Mucosa of stomach (tissue), 1 donor: ENCODE results near the gene IKBIP.

Source experiments
- H3K27me3 ChIP-seq: one replicate; pipeline ENCODE4 v1.7.0; 2013; ENCODE audit warnings: mild to moderate bottlenecking, low read length; ENCODE audit not compliant: control insufficient read depth, insufficient read depth
- H3K36me3 ChIP-seq: one replicate; pipeline ENCODE4 v1.7.0; 2013; ENCODE audit warnings: low read length; ENCODE audit not compliant: control insufficient read depth, insufficient read depth
- H3K4me1 ChIP-seq: one replicate; pipeline ENCODE4 v1.7.0; 2013; ENCODE audit warnings: mild to moderate bottlenecking, low read length; ENCODE audit not compliant: control insufficient read depth, insufficient read depth
- H3K4me3 ChIP-seq: one replicate; pipeline ENCODE4 v1.7.0; 2013; ENCODE audit warnings: low read length
- H3K9ac ChIP-seq: one replicate; pipeline ENCODE4 v1.7.0; 2013; ENCODE audit warnings: mild to moderate bottlenecking, low read length, moderate library complexity
- H3K9me3 ChIP-seq: one replicate; pipeline ENCODE4 v1.7.0; 2013; ENCODE audit warnings: mild to moderate bottlenecking, low read length, moderate library complexity; ENCODE audit not compliant: control insufficient read depth
- donor health status: Pancreatic carcinoma.

IKBIP gene, protein sequence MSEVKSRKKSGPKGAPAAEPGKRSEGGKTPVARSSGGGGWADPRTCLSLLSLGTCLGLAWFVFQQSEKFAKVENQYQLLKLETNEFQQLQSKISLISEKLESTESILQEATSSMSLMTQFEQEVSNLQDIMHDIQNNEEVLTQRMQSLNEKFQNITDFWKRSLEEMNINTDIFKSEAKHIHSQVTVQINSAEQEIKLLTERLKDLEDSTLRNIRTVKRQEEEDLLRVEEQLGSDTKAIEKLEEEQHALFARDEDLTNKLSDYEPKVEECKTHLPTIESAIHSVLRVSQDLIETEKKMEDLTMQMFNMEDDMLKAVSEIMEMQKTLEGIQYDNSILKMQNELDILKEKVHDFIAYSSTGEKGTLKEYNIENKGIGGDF

DNA sequence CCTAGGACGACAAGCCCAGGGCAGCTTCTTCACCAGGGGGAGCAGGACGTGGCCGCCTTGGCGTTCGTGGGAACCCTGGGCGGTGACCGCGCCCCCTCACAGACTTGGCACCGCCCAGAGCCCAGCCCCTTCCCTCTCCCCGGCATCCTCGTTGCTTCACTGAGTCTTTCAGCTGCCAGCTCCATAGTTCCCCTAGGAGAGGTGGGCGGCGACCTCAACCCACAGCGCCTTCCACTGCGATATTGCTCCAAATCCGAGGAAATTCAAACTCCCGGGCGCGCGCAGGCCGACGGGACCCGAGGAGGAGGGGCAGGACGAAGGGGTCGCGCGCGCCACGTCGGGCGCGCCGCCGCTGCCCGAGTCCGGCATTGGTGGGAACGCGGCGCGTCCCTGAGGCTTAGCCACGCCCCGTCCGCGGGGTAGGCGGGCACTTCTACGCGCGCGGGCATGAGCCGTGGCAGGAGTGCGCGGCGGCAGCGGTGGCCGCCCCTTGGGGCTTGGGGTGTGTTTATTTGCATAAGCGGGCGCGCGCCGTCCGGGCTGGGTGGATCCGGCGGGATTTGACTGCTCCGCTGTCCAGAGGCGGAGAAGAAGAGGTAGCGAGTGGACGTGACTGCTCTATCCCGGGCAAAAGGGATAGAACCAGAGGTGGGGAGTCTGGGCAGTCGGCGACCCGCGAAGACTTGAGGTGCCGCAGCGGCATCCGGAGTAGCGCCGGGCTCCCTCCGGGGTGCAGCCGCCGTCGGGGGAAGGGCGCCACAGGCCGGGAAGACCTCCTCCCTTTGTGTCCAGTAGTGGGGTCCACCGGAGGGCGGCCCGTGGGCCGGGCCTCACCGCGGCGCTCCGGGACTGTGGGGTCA, at the start of gene IKBIP, which contains the start of gene APAF1:
TSS of gene IKBIP (minus strand) at position 77 of the 860 bp plus-strand sequence. CDS start 87 bp downstream, outside the sequence.
TSS of gene APAF1 (plus strand) at position 579 of the 860 bp plus-strand sequence. CDS start 3,070 bp downstream, outside the sequence.
- peak within 1 kb of the TSS; percentile 91 for H3K4me3 ChIP-seq
- no peaks in the 10 kb centered on the region for H3K27me3 ChIP-seq
- peak within 1 kb of the TSS; percentile 94 for H3K9ac ChIP-seq
- peaks cover 3% of the 10 kb centered on the region for H3K36me3 ChIP-seq
- no peaks in the 10 kb centered on the region for H3K9me3 ChIP-seq
- no peaks in the 10 kb centered on the region for H3K4me1 ChIP-seq

DNA sequence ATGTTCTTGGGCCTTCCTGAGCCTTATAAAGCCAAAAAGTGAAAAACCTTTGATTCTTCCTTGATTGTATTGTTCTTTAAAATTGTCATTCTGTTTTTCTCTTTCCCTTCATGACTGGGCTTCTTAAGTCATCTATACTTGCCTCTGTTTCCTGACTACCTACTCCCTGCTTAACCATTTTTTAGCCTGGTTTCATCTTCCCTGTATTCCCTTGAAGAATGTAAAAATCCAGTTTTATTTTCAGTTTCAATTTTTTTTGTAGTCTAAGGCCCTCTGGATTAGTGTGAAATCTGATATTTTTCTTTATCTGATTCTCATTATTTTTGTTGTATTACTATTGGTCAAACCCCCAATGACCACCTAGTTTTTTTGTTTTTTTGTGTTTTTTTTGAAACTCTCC, 46.8 kb upstream of the IKBIP start:
- H3K9ac ChIP-seq: no peak overlapping the region
- no peaks in the 10 kb centered on the region for H3K36me3 ChIP-seq
- H3K27me3 ChIP-seq: no peaks in the 10 kb centered on the region
- no peaks in the 10 kb centered on the region for H3K4me1 ChIP-seq
- H3K9me3 ChIP-seq: no peaks in the 10 kb centered on the region
- no peak overlapping the region for H3K4me3 ChIP-seq

DNA sequence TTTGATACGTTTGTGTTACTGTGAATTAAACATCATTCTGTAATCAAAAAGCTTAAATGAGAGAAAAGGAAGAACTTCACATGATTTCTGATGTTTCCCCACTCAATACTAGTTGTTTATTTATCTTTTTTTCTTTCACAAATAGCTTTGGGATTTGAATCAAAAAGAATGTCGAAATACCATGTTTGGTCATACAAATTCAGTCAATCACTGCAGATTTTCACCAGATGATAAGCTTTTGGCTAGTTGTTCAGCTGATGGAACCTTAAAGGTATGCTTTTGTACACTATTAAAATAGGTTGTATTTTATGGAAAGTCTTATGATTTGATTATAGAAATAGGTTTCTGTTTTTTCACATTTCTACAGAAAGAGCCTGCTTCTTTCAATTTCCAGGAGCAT, 42.0 kb upstream of the IKBIP start:
- H3K9ac ChIP-seq: no peak overlapping the region
- H3K36me3 ChIP-seq: no peaks in the 10 kb centered on the region
- no peaks in the 10 kb centered on the region for H3K4me1 ChIP-seq
- no peak overlapping the region for H3K4me3 ChIP-seq
- no peaks in the 10 kb centered on the region for H3K9me3 ChIP-seq
- no peaks in the 10 kb centered on the region for H3K27me3 ChIP-seq

DNA sequence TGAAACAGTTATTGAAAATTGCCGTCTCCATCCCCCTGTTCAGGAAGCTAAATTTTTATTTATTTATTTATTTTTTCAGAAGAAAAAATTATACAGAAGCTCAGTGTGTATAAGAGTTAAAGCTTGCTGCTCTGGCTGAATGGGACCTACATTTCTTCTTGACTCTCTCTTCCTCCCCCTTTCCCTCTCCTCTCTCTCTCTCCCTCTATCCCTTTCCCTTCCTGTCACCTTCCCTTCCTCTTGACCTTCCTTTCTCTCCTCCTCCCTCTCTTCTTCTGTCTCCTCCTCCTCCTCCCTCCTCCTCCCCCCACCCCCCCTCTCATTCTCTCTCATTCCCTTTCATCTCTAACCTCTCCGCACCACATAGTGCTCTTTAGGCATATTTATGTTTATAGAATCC, 39.6 kb upstream of the IKBIP start:
- H3K36me3 ChIP-seq: no peaks in the 10 kb centered on the region
- H3K27me3 ChIP-seq: no peaks in the 10 kb centered on the region
- no peaks in the 10 kb centered on the region for H3K9me3 ChIP-seq
- H3K9ac ChIP-seq: no peak overlapping the region
- no peaks in the 10 kb centered on the region for H3K4me1 ChIP-seq
- H3K4me3 ChIP-seq: no peak overlapping the region

DNA sequence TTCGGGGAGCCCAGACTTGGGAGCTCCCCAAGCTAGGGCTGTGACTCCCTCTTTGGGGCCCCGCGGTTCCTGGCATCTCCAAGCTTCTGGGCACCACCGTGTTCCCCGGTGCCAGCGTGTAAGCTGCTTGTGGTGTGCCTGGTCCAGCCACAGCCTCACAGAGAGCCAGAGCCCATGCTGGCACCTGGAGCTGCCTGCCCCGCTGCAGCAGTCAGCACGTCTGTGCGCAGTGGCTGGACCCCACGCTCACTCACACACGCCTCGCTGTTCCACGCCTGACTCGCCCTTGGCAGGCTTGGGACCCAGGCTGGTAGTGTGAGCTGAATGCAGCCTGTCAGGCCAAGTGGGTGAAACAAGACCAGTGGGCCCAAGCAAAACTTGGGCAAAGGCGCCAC, 35.0 kb upstream of the IKBIP start:
- Histone ChIP-seq H3K4me1 (no peaks in the 10 kb centered on the region), H3K9ac (no peak overlapping the region), H3K4me3 (no peak overlapping the region), H3K9me3 (no peaks in the 10 kb centered on the region), H3K27me3 (no peaks in the 10 kb centered on the region), H3K36me3 (no peaks in the 10 kb centered on the region)

DNA sequence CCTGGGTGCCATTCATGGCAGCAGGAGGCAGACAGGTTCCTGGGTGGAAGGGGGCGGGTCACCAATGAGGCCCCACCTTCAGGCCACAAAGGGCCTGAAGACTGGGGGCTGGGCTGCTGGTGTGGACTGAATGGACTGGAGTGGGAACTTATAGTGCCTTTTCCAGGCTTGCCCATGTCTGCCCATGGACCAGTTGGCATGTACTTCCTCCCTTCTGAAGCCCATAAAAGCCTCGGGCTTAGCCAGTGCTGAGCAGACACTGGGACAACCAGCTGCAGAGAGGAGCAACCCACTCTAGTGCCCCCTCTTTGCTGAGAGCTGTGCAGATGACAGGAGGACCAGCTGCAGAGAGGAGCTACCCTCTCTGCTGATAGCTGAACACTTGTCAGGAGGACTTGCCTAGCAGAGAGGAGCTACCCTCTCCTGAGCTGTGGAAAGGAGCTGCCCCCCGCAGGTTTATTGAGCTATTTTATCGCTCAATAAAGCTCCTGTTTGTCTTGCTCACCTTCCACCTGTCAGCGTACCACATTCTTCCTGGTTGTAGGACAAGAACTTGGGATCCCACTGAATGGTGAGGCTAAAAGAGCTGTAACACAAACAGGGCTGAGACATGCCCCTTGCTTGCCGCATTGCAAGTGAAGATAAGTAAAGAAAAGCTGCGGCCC, 34.5 kb upstream of the IKBIP start:
- Histone ChIP-seq H3K36me3 (no peaks in the 10 kb centered on the region), H3K4me1 (no peaks in the 10 kb centered on the region), H3K9me3 (no peaks in the 10 kb centered on the region), H3K4me3 (no peak overlapping the region), H3K9ac (no peak overlapping the region), H3K27me3 (no peaks in the 10 kb centered on the region)

DNA sequence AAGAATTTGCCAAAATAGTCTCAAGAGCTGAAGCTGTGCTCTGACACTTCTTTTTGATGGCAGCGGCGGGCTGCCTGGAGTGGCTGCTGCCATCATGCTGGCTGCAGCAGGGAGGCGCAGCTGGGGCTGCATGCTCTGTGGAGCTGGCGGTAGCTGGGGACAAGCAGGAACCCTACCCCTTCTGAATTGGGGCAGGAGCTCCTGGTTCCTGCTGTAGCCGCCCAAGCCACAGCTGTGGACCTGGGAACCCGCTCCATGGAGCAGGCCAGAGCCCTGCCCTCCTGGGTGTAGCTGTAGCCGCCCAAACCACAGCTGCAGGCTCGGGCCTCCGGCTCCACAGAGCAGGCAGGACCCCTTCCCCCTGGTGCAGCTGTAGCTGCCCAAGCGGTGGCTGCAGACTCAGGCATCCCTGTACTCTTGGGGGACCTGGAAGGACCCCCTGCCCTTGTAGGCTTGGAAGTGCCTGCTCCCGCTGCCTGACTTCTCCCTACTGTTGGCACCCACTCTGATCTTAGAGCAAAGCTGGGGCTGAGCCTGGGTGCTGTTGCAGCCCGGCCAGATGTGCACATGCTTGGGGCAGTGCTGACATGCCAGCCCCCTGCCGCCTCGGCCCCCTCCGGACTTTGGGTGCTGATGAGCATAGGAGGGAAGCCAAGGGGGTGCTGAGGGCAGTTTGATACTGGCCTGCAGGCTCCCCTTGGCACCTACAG, 33.8 kb upstream of the IKBIP start:
- Histone ChIP-seq H3K9me3 (no peaks in the 10 kb centered on the region), H3K4me3 (no peak overlapping the region), H3K36me3 (no peaks in the 10 kb centered on the region), H3K27me3 (no peaks in the 10 kb centered on the region), H3K4me1 (no peaks in the 10 kb centered on the region), H3K9ac (no peak overlapping the region)

DNA sequence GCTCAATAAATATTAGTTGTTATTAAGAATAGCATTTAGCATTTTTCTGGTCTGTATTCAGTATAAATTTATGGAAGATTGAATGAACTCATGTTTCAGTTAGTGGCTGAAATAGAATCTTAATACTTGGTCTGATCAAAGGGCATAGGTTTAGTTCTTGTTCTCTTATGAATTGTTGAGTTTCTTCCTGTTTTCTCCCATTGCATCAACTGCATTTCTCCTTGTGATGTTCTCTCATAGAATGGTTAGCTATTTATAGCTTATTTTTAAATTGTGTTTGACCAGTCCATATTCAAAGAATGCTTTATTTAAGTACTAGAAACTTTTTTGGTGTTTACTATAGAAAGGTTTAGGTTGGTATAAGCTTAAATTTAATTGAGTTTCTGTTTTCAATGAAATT, 30.3 kb upstream of the IKBIP start:
- H3K4me3 ChIP-seq: no peak overlapping the region
- no peaks in the 10 kb centered on the region for H3K36me3 ChIP-seq

DNA sequence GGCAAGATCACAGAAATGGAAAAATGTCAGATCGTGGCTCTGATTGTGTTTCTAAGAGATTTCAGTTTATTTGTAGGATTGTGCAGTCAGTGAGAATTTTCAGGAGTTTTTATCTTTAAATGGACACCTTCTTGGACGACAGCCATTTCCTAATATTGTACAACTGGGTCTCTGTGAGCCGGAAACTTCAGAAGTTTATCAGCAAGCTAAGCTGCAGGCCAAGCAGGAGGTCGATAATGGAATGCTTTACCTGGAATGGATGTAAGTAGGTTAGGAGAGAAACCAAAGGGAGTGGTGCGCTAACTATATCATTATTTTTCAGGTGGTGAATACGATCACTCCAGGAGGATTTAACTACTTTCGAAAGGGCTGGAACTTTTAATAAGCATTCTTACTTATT, 26.9 kb upstream of the IKBIP start:
- no peaks in the 10 kb centered on the region for H3K9me3 ChIP-seq
- no peak overlapping the region for H3K9ac ChIP-seq
- H3K27me3 ChIP-seq: no peaks in the 10 kb centered on the region
- H3K4me1 ChIP-seq: peaks cover 5% of the 10 kb centered on the region
- no peak overlapping the region for H3K4me3 ChIP-seq
- no peaks in the 10 kb centered on the region for H3K36me3 ChIP-seq

More for the DNA sequence above, 30.3 kb upstream of the IKBIP start:
- Histone ChIP-seq H3K9ac (no peak overlapping the region), H3K27me3 (no peaks in the 10 kb centered on the region), H3K4me1 (peaks cover 5% of the 10 kb centered on the region), H3K9me3 (no peaks in the 10 kb centered on the region)

DNA sequence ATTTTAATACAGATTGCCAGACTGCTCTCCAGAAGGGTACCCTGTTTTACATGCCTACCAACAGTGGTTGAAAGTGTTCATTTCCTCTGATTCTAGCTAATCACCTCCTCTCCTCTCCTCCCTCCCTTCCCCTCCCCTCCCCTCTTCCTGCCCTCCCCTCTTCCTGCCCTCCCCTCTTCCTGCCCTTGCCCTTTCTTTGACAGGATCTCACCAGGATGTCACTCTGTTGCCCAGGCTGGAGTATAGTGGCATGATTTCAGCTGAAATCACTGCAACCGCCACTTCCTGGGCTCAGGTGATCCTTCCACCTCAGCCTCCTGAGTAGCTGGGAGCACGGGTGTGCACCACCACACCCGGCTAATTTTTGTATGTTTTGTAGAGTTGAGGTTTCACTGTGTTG, 25.2 kb upstream of the IKBIP start:
- Histone ChIP-seq H3K9me3 (no peaks in the 10 kb centered on the region), H3K4me1 (peaks cover 5% of the 10 kb centered on the region), H3K36me3 (no peaks in the 10 kb centered on the region), H3K27me3 (no peaks in the 10 kb centered on the region), H3K9ac (no peak overlapping the region), H3K4me3 (no peak overlapping the region)

DNA sequence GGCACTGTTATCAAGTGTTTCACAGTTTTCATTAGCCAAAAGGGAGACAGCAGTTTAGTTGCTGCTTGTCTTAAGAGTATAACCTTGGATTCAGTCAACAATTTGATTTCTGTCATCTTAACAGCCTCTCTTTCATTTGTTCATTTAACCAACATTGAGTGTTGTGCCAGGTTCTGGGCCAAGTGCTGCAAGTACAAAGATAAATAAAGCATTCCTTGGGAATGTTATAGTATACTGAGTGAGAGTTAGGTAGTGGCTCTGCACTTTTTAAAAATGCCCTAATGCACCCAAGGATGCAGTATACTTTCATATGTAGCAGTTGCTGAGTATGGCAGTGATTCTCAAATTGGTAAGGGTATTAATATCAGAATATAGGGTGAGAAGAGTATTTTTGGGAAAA, 15.9 kb upstream of the IKBIP start:
- no peaks in the 10 kb centered on the region for H3K36me3 ChIP-seq
- H3K27me3 ChIP-seq: no peaks in the 10 kb centered on the region
- no peaks in the 10 kb centered on the region for H3K4me1 ChIP-seq
- H3K9me3 ChIP-seq: no peaks in the 10 kb centered on the region
- no peak overlapping the region for H3K4me3 ChIP-seq
- H3K9ac ChIP-seq: no peak overlapping the region
